ENCODE measurements around the gene ZGLP1.
"Not testable (repeated sequence)": the region's sequence is repeated elsewhere in the genome, so short reads cannot be mapped to it uniquely, and the experiment has no call there.

ZGLP1 gene

DNA sequence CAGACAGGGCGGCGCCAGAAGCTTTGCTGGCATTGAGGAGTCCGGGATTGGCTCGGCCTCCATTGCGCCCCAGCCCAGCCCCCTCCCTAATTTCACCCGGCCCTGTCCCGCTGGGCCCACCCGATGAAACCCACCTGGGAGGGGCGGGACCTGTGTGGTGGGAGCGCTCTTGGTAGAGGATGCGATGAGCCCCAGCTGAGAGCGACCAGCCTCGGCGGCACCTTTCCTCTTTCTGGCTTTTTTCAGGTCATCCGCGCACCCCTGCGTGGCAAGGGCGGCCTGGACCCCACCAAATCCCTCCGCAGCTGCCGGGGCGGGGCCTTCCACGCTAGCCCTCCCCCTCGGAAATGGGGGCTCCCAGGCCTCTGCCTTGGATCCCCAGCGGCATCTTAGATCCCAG lies at the start of gene ZGLP1:
Gene ZGLP1 (minus strand): TSS at position 393 of the 400 bp plus-strand sequence.
- H3K27ac Mint-ChIP-seq = no peak within 1 kb of the TSS
- no peaks in the 10 kb centered on the region for H3K9me3 Mint-ChIP-seq
- DNase-seq (no peak), ATAC-seq (no peak)
- no peak within 1 kb of the TSS for H3K4me3 Mint-ChIP-seq
- peaks cover 13% of the 10 kb centered on the region for H3K4me1 Mint-ChIP-seq
- H3K27me3 Mint-ChIP-seq = no peaks in the 10 kb centered on the region

DNA sequence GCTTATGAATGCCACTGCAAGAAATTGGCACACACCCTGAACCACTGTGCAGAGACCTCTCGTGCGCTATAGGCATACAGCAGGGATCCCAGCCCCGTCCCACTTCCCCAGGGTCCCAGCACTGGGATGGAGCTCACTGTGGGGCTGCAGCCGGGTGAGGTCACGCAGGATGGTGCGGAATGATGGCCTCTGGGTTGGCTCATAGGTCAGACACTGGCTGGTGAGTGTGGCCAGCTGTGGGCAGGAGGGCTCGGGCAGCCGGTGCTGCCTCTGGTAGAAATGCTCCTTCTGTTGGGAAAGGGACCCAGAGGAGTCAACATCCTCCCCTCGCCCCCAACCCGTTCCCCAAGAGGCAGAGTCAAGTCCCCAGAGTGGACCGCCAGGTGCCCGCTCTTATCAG lies 46.8 kb upstream of the ZGLP1 start:
- H3K27ac Mint-ChIP-seq = no peak overlapping the region
- no peak for DNase-seq
- no peak for ATAC-seq
- H3K27me3 Mint-ChIP-seq = no peaks in the 10 kb centered on the region
- no peaks in the 10 kb centered on the region for H3K9me3 Mint-ChIP-seq
- H3K4me1 Mint-ChIP-seq = no peaks in the 10 kb centered on the region
- no peak overlapping the region for H3K4me3 Mint-ChIP-seq

DNA sequence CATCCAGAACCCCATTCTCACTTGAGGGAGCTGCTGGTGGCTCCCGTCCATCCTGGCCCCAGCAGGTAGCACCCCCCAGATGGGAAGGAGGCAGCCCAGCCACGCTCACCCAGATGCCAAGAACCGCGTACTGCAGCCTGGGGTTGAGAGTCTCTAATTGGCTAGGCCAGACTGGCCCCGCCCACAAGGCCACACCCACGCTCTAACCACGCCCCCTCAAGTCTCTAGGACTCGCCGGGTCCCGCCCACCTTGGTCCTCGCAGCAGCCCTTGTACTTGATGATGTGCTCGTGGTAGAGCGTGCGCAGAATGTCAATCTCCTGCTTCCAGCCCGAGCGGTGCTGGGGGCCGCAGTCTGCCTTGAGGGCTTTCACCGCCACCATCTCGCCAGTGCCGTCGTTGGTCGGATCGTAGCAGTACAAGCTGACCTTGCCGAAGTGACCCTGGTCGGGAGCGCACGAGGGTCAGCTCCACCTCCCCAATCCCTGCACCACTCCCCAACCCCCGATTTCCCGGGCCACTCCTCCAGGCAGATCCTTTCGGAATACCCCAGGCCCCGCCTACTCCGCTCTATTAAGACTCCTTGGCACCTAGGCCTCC lies 44.3 kb upstream of the ZGLP1 start:
- Mint-ChIP-seq H3K27ac (peak overlapping the region in 1 of 2 donors; percentile 19), H3K4me1 (no peaks in the 10 kb centered on the region), H3K4me3 (no peak overlapping the region), H3K27me3 (no peaks in the 10 kb centered on the region), H3K9me3 (no peaks in the 10 kb centered on the region)
- DNase-seq (peak; percentile 39 to 46), ATAC-seq (peak; percentile 55)

DNA sequence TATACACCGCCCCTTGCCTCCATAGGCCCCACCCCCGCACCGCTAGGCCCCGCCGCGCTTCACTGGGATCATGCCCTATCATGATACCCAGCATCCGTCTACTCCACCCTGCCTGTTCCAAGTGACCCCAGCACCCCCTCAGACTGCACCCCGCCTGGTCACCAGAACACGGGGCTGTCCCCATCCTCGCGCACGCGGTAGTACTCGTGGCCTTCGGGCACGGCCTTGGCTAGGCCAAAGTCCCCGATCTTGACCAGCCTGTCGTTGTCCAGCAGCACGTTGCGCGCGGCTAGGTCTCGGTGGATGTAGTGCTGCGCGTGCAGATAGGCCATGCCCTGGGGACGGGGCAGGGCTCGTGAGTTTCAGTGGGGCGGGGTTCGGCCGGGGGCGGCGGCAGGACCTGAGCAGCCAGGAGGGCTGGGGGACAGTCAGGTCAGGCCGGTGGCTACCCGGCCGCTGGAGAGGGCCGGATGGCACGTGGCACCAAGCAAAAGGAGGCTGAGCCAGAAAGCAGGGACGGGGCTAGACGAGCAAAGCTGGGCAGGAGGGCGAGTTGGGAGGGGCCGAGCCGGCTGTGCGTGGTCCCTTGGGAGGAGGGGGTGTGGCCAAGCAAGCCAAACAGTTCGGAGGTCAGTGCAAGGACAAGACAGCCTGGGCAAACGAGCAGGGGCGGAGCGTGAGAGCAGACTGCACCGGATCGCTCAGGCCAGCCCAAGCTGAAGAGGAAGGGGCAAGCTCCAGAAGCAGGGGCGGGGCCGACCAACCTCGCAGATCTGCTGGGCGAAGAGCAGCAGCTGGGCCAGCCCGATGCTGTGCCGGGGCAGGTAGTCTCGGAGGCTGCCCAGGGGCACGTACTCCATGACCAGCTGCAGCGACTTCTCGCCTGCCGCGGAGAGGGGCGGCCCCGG lies 43.4 kb upstream of the ZGLP1 start:
- ATAC-seq (peak; percentile 53), DNase-seq (no peak)
- Mint-ChIP-seq H3K4me1 (peaks cover 3% of the 10 kb centered on the region), H3K9me3 (no peaks in the 10 kb centered on the region), H3K27ac (peak overlapping the region in 1 of 2 donors; percentile 80), H3K4me3 (no peak overlapping the region), H3K27me3 (no peaks in the 10 kb centered on the region)

DNA sequence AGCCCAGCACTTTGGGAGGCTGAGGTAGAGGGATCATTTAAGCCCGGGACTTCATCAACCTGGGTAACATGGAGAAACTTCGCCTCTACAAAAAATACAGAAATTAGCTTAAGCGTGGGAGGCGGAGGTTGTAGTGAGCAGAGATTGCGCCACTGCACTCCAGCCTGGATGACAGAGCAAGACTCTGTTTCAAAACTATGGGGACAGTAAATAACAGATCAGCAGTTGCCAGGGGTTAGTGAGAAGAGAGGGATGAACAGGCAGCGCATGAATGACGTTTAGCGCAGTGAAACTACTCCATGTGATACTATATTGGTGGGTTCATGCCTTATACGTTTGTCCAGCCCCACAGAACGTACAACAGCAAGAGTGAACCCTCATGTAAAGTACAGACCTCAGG lies 36.9 kb upstream of the ZGLP1 start:
- no peaks in the 10 kb centered on the region for H3K9me3 Mint-ChIP-seq
- H3K27ac Mint-ChIP-seq = no peak overlapping the region
- peaks cover 5% of the 10 kb centered on the region for H3K4me1 Mint-ChIP-seq
- H3K27me3 Mint-ChIP-seq = no peaks in the 10 kb centered on the region
- ATAC-seq (no peak), DNase-seq (no peak)
- H3K4me3 Mint-ChIP-seq = no peak overlapping the region

DNA sequence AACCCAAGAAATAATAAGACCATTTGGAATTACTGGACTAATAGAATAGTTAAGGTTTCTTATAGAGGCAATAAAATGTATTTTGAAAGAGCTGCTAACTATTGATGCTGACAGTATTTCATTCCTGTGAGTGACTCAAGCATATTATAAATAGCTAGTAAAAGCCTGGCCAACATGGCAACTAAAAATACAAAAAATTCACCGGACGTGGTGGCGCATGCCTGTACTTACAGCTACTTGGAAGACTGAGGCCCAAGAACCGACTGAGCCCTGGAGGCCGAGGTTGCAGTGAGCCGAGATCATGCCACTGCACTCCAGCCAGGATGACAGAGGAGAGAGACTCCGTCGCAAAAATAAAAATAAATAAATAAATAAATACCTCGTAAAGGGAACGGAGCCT lies 35.2 kb upstream of the ZGLP1 start:
- Mint-ChIP-seq H3K27ac (no peak overlapping the region), H3K4me1 (peaks cover 19% of the 10 kb centered on the region), H3K9me3 (no peaks in the 10 kb centered on the region), H3K4me3 (no peak overlapping the region), H3K27me3 (no peaks in the 10 kb centered on the region)
- DNase-seq = no peak
- ATAC-seq = no peak

DNA sequence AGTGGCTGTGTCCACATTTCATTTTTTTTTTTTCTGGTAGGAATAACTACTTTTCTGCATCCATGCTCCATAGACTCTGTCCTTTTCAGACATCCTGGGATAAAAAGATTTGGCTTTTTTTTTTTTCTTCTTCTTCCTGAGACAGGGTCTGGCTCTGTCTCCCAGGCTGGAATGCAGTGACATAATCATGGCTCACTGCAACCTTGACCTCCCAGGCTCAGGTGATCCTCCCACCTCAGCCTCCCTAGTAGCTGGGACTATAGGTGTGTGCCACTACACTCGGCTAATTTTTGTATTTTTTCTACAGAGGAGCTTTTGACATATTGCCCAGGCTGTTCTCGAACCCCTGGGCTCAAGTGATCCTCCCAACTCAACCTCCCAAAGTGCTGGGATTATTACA lies 33.9 kb upstream of the ZGLP1 start:
- no peaks in the 10 kb centered on the region for H3K9me3 Mint-ChIP-seq
- ATAC-seq (no peak), DNase-seq (no peak)
- peaks cover 30% of the 10 kb centered on the region for H3K4me1 Mint-ChIP-seq
- no peak overlapping the region for H3K27ac Mint-ChIP-seq
- no peaks in the 10 kb centered on the region for H3K27me3 Mint-ChIP-seq
- no peak overlapping the region for H3K4me3 Mint-ChIP-seq

DNA sequence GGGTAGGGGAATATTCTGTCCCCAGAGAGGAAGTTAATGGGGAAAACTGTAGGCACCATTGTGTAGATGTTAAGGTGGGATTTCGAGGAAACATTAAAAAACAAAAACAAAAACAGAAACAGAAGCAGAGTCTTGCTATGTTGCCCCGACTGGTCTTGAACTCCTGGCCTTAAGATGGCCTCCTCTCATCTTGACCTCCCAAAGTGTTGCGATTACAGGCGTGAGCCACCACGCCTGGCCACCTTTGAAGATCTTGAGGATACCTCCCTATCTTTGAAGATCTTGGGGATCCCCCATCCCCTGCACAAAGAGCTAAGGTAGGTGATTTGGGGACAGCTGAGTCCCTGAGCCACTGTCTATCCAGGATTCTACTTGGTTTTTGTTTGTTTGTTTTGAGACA lies 30.4 kb upstream of the ZGLP1 start:
- DNase-seq (no peak), ATAC-seq (no peak)
- Mint-ChIP-seq H3K27ac (peak overlapping the region; percentile 83 to 98), H3K27me3 (no peaks in the 10 kb centered on the region), H3K4me1 (peaks cover 58% of the 10 kb centered on the region), H3K9me3 (no peaks in the 10 kb centered on the region), H3K4me3 (peak overlapping the region; percentile 79 to 87)

DNA sequence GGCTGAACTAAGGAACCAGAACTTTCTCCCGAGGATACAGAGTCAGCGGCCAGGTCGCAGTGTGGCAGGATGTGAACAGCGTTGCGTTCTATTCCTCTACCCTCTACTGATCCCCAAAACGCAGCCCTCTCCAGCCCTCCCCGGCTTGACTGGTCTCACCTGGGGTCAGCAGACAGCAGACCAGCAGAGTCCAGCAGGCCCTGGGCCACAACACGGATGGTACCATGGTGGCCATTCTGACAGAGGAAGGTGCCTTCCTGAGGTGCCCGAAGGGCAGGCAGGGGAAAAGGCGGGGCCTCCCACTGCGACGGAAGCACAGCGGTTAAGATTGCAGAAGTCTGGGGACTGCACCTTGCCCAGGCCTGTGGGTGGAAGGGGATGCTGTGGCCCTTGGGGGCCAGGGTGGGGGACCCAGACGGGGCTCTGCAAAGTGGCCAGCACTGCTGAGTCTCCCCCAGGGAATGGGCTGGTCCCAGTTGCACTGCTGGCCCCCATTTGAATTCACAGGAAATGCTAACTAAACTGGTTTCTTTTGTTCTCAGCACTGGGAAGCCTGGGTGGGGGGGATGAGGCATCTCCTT lies 29.9 kb upstream of the ZGLP1 start, which contains the start of gene ICAM3:
Gene ICAM3 (minus strand): TSS at position 245 of the 581 bp plus-strand sequence. CDS start 10 bp downstream, at position 235.
- peak within 1 kb of the TSS; percentile 79 to 87 for H3K4me3 Mint-ChIP-seq
- no peaks in the 10 kb centered on the region for H3K9me3 Mint-ChIP-seq
- peak; percentile 98 for ATAC-seq
- H3K27me3 Mint-ChIP-seq = no peaks in the 10 kb centered on the region
- H3K27ac Mint-ChIP-seq = peak within 1 kb of the TSS; percentile 83 to 98
- DNase-seq = peak; percentile 59 to 77
- peaks cover 63% of the 10 kb centered on the region for H3K4me1 Mint-ChIP-seq

DNA sequence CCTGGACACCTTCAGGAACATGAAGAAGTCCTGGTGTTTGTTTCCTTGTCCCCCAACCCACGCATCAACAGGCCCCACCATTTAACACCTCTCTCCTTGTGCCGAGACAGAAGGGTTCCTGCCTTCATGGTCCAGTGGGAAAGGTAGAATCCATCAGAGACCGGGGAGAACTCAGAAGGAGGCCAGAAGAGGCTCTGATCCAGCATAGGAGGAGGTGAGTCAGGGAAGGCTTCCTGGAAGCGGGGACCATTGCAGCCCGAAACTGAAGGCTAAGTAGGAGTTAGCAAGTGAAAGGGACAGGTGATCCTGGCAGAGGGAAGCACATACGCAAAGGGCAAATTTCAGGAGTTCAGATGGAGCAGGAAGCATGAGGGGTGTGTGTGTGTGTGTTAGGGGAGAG lies 29.3 kb upstream of the ZGLP1 start:
- Mint-ChIP-seq H3K9me3 (no peaks in the 10 kb centered on the region), H3K4me1 (peaks cover 68% of the 10 kb centered on the region), H3K27me3 (no peaks in the 10 kb centered on the region), H3K27ac (peak overlapping the region; percentile 83 to 98), H3K4me3 (peak overlapping the region; percentile 79 to 87)
- peak; percentile 17 for ATAC-seq
- DNase-seq = no peak

DNA sequence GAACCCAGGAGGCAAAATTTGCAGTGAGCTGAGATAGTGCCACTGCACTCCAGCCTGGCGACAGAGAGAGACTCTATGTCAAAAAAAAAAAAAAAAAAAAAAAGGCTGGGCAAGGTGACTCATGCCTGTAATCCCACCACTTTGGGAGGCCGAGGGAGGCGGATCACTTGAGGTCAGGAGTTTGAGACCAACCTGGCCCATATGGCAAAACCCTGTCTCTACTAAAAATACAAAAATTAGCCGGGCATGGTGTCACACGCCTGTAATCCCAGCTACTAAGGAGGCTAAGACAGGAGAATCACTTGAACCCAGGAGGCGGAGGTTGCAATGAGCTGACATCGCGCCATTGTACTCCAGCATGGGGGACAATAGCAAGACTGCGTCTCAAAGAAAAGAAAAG lies 27.1 kb upstream of the ZGLP1 start:
- not testable (repeated sequence) for H3K27me3 Mint-ChIP-seq, H3K9me3 Mint-ChIP-seq, DNase-seq, ATAC-seq
- H3K4me1 Mint-ChIP-seq = peaks cover 89% of the 10 kb centered on the region
- peak overlapping the region in 1 of 2 donors; percentile 31 for H3K4me3 Mint-ChIP-seq
- H3K27ac Mint-ChIP-seq = peak overlapping the region; percentile 33 to 80

DNA sequence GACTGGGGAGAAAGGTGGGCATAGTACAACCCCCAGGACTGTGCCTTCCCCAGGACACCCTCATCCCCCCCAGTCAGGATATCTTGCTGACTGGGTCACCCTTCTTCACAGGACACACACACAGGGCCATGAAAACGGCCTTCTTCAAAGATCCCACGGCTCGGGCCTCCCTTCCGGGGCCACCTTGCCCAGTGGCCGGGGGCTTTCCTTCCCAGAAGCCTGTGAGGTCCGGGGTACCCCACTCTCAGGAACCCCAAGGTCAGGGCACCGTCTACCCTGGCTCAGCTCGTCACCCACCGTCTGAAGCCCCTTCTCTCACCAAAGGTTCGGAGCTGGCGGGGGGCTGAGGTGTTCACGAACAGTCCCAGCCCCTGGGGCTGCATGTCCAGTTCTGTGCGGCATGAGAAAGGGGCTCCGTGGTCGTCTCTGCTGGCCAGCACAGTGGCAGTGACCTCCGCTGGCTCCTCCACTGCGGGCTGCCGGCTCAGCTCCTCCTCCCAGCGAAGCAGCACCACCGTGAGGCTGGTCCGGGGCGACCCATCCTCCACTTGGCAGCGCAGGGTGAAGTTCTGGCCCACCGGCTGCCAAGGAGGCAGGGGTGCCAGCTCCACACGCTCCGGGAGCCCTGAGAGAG lies 25.9 kb upstream of the ZGLP1 start:
- ATAC-seq (no peak), DNase-seq (no peak)
- Mint-ChIP-seq H3K4me1 (peaks cover 85% of the 10 kb centered on the region), H3K27me3 (no peaks in the 10 kb centered on the region), H3K9me3 (no peaks in the 10 kb centered on the region), H3K27ac (peak overlapping the region in 1 of 2 donors; percentile 86), H3K4me3 (no peak overlapping the region)

DNA sequence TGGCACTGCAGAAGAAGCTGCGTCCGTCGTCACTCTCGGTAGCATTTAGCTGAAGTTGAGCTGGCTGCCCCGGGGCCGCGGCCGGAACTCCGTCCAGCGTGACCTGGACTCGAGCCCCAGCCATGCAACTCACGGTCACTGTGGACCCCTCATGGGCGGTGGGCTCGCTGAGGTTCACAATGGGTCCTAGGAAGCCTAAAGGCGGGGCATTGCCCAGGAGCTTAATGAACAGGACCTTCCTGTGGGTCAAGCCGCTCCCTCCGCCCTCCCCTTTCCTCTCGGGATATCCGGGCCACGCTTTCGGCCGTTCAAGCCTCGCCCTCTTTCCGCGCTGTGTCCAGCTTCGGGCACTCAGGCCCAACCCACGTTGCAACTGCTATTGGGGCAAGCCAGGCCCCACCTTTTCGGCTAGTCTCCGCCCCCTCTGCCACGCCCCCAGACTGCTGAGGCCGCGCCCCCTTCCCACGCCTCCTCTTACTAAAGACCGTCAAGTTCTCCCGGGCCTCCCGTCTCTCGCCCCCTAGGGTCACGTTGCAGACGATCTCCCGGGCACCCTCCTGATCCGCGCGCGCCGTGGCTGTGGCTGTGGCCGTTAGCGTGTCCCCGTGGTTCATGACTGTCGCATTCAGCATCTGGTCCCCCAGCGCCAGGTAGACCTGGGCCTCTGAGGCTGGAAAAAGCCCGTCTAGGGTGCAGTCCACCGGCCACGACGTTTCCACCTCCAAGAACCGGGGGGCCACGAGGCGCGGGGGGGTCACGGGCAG lies 25.2 kb upstream of the ZGLP1 start:
- Mint-ChIP-seq H3K27me3 (no peaks in the 10 kb centered on the region), H3K4me1 (peaks cover 84% of the 10 kb centered on the region), H3K9me3 (no peaks in the 10 kb centered on the region), H3K4me3 (peak overlapping the region; percentile 88 to 92), H3K27ac (no peak overlapping the region)
- no peak for ATAC-seq
- DNase-seq = peak; percentile 42 to 44

DNA sequence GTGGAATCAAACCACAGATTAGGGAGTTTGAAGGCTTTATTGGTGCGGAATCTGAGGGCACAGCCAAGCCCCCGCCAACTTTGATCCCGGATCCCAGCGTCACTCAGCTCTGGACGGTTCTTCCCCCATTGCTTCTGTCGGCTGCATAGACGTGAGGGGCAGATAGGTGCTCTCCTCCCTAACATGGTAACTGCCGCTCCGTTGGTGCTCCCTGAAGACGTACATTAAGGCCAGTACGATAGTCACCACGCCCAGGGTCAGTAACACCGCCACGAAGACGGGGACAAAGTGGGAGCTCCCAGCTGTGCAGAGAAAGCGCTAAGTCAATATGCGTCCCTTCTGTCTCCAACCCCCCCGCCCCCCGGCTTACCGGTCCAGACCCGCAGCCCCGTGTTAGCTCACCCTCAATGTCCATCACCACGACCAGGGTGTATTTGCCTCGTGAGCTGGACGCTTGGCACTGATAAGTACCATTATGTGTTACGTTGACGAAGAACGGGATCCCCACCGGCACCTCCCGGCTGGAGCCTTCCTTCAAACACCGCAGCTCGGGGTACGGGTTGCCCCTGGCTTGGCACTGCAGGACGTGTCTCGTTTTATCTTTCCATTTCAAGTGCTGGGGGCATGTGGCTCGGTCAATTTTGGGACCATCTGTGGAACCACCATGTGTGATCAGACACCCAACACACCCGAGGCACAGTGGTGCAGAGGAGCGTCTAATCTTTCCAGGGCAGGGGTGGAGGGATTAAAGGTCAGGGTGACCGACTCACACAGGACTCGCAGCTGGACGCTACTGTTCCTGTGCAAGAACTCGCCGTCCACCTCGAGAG lies 24.4 kb upstream of the ZGLP1 start:
- DNase-seq = no peak
- H3K9me3 Mint-ChIP-seq = no peaks in the 10 kb centered on the region
- peak overlapping the region; percentile 88 to 92 for H3K4me3 Mint-ChIP-seq

More for the DNA sequence above, 24.4 kb upstream of the ZGLP1 start:
- H3K27ac Mint-ChIP-seq = peak overlapping the region in 1 of 2 donors; percentile 97
- ATAC-seq = peak; percentile 26
- peaks cover 81% of the 10 kb centered on the region for H3K4me1 Mint-ChIP-seq
- H3K27me3 Mint-ChIP-seq = no peaks in the 10 kb centered on the region

Measured in stimulated activated naive CD8-positive, alpha-beta T cell treated with anti-CD3 and anti-CD28 coated beads, Interleukin-15, amount 100 ng/mL, for 72 hours (primary cell).